Measurements from ENCODE around the gene NECTIN4. TPM values are rescaled to one million over a fixed set of nuclear protein-coding genes. Genes with fewer than 3 reads are reported as not detected.

NECTIN4 gene
- polyA plus RNA-seq, 1 experiment: 0.16 TPM

- 0 out of 2 replicates have a peak, but pooled peaks have one; percentile 8 for TF ChIP-seq CTCF (IDR thresholded peaks at IDR 0.05; ENCODE audit: low read depth, low read length)
- Histone ChIP-seq H3K27me3 (ENCODE audit: control insufficient read depth, insufficient read depth, low read length) (no peaks in the 10 kb centered on the region), H3K27ac (ENCODE audit: low read depth, low read length) (peak within 1 kb of the TSS; percentile 93), H3K4me3 (ENCODE audit: low read depth, low read length) (peak within 1 kb of the TSS; percentile 97), H3K9me3 (ENCODE audit: control insufficient read depth, insufficient read depth, low read length) (no peaks in the 10 kb centered on the region)
- ChIA-PET CTCF (interaction anchor here (1.0 to 1.7 kb wide), 2 partner anchors 33 to 135 kb away, joined by 3 to 7 read pairs; partner anchors contain the start of gene PPOX), POLR2A (interaction anchor here (1.0 to 2.1 kb wide), 6 partner anchors 15 to 87 kb away, joined by 4 to 20 read pairs (median 5); partner anchors contain the start of genes KLHDC9, NIT1, PFDN2 and PPOX)
- peak; percentile 89 for DNase-seq (ENCODE audit: low read depth, low spot score)
These were observed 43.3 kb upstream of the NECTIN4 start, which contains the start of gene DEDD for GRCh38 chr1:161132410-161133219. TSS of gene DEDD (minus strand) at chr1:161132667. CDS start at chr1:161124462, 8,205 bp downstream.

GRCh38 chr1:161131523-161132409, 42.4 kb upstream of the NECTIN4 start:
- H3K27me3 ChIP-seq (ENCODE audit: control insufficient read depth, insufficient read depth, low read length): no peaks in the 10 kb centered on the region
- H3K27ac ChIP-seq (ENCODE audit: low read depth, low read length): peak overlapping the region; percentile 42
- no peak for TF ChIP-seq CTCF (IDR thresholded peaks at IDR 0.05; ENCODE audit: low read depth, low read length)
- POLR2A ChIA-PET: interaction anchor here (1.0 to 2.1 kb wide), 5 partner anchors 14 to 86 kb away, joined by 4 to 20 read pairs (median 4); partner anchors contain the start of genes KLHDC9, NIT1, PFDN2 and PPOX
- CTCF ChIA-PET: interaction anchor here (1.0 to 1.7 kb wide), 3 partner anchors 34 to 134 kb away, joined by 3 to 7 read pairs (median 4); partner anchors contain the start of gene PPOX
- no peaks in the 10 kb centered on the region for H3K9me3 ChIP-seq (ENCODE audit: control insufficient read depth, insufficient read depth, low read length)
- DNase-seq (ENCODE audit: low read depth, low spot score): no peak
- H3K4me3 ChIP-seq (ENCODE audit: low read depth, low read length): peak overlapping the region; percentile 97

GRCh38 chr1:161130266-161130665, 40.9 kb upstream of the NECTIN4 start:
- no peak for DNase-seq (ENCODE audit: low read depth, low spot score)
- CTCF ChIA-PET: interaction anchor here (0.8 to 1.4 kb wide), 2 partner anchors 10 to 133 kb away, joined by 3 to 4 read pairs; no protein-coding TSS in a partner anchor
- H3K4me3 ChIP-seq (ENCODE audit: low read depth, low read length): no peak overlapping the region
- no peaks in the 10 kb centered on the region for H3K27me3 ChIP-seq (ENCODE audit: control insufficient read depth, insufficient read depth, low read length)
- H3K27ac ChIP-seq (ENCODE audit: low read depth, low read length): no peak overlapping the region
- H3K9me3 ChIP-seq (ENCODE audit: control insufficient read depth, insufficient read depth, low read length): no peaks in the 10 kb centered on the region
- POLR2A ChIA-PET: no interaction called here
- no peak for TF ChIP-seq CTCF (IDR thresholded peaks at IDR 0.05; ENCODE audit: low read depth, low read length)

- H3K27me3 ChIP-seq (ENCODE audit: control insufficient read depth, insufficient read depth, low read length): no peaks in the 10 kb centered on the region
- H3K27ac ChIP-seq (ENCODE audit: low read depth, low read length): no peak overlapping the region
- H3K4me3 ChIP-seq (ENCODE audit: low read depth, low read length): no peak overlapping the region
- H3K9me3 ChIP-seq (ENCODE audit: control insufficient read depth, insufficient read depth, low read length): no peaks in the 10 kb centered on the region
- POLR2A ChIA-PET: no interaction called here
- CTCF ChIA-PET: interaction anchor here (1.3 to 1.5 kb wide), 2 partner anchors 27 to 132 kb away, joined by 3 read pairs; no protein-coding TSS in a partner anchor
- no peak for DNase-seq (ENCODE audit: low read depth, low spot score)
- no peak for TF ChIP-seq CTCF (IDR thresholded peaks at IDR 0.05; ENCODE audit: low read depth, low read length)
These were observed 39.4 kb upstream of the NECTIN4 start for GRCh38 chr1:161128591-161129420.
